ENCODE results near the gene RSPH6A. TPM values are rescaled to one million over a fixed set of nuclear protein-coding genes. Genes with fewer than 3 reads are reported as not detected.

Gene RSPH6A
- total and polyA plus RNA-seq, 5 experiments from 2014 or later = 0.36 to 0.57 TPM; not detected in 3

DNA sequence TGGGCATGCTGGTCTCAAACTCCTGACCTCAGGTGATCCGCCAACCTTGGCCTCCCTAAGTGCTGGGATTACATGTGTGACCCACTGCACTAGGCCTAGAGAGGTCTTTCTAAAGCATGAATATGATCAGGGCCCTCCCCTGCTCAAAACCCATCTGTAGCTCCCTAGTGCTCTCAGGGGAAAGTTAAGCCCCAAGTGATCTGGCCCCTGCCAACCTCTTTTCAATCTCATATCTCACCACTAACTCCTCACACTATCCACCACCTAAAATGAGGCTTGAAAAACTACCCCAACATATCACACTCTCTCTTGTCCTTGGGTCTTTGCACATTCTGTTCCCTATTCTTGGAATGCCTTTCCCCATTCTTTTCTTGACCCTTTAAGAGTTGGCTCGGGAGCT lies 20.5 kb downstream of the RSPH6A start:
- Mint-ChIP-seq H3K4me3 (peak overlapping the region in 4 of 10 donors; percentile 4 to 48 (median 24)), H3K36me3 (peaks cover 0 to 14% (median 4%) of the 10 kb centered on the region in 3 donors), H3K4me1 (peaks cover 31 to 41% (median 40%) of the 10 kb centered on the region in 4 donors), H3K27ac (peak overlapping the region in 4 of 10 donors; percentile 54 to 95 (median 74)), H3K9me3 (no peaks in the 10 kb centered on the region), H3K27me3 (peaks cover 16 to 56% (median 30%) of the 10 kb centered on the region in 5 donors)
- DNase-seq = no peak
- ATAC-seq = no peak
- POLR2A ChIA-PET = interaction anchor here (0.6 to 5.6 kb wide), 3 partner anchors 14 to 109 kb away, joined by 4 to 60 read pairs (median 7); partner anchors contain the start of gene SIX5

DNA sequence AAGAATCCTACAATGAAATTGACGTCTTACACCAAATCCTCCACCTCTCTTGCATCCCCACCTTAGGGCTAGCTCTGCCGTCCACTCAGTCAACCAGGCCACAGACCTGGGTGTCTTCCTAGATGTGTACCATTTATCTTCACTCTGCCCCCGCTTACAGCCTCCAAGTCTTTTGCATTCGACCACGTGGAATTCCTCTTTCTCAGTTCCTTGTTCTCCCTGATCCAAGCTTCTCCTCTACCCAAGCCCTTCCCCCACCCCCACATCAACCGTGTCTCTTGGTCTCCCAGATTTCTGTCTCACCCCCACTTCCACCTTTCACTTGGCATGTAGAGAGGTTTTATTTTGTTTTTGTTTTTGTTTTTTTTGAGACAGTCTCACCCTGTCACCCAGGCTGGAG lies 21.2 kb downstream of the RSPH6A start:
- peaks cover 6 to 22% (median 11%) of the 10 kb centered on the region in 3 donors for H3K36me3 Mint-ChIP-seq
- DNase-seq (no peak), ATAC-seq (no peak)
- peak overlapping the region in 9 of 10 donors; percentile 48 to 95 (median 75) for H3K27ac Mint-ChIP-seq
- POLR2A ChIA-PET = interaction anchor here (0.7 to 5.6 kb wide), 2 partner anchors 25 to 70 kb away, joined by 6 to 60 read pairs; partner anchors contain the start of gene SIX5
- H3K4me1 Mint-ChIP-seq = peaks cover 30 to 38% (median 36%) of the 10 kb centered on the region in 4 donors
- H3K4me3 Mint-ChIP-seq = peak overlapping the region in 8 of 10 donors; percentile 29 to 94 (median 78)
- no peaks in the 10 kb centered on the region for H3K9me3 Mint-ChIP-seq
- peaks cover 12 to 54% (median 32%) of the 10 kb centered on the region in 5 donors for H3K27me3 Mint-ChIP-seq

DNA sequence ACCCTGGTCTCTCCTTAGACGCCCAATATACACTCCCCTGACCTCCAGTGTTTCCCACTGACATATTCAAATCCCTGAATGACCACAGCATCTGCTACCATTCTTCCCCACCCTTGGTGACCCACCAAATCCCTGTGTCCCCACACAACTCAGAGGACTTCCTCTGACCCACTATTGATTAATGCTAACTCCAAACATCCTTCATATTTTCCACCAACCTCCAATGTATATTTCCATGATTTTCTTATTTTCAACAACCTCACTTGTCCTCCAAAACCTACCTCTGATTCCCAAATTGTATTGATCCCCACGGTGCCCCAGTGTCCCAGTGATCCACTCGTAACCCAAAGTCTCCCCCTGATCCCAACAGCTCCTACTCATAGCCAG lies 21.9 kb downstream of the RSPH6A start:
- Mint-ChIP-seq H3K4me3 (peak overlapping the region; percentile 76 to 94 (median 85)), H3K27ac (peak overlapping the region; percentile 40 to 95 (median 89)), H3K4me1 (peaks cover 31 to 39% (median 36%) of the 10 kb centered on the region in 4 donors), H3K9me3 (no peaks in the 10 kb centered on the region), H3K27me3 (peaks cover 11 to 56% (median 35%) of the 10 kb centered on the region in 5 donors), H3K36me3 (peaks cover 7 to 29% (median 15%) of the 10 kb centered on the region in 3 donors)
- POLR2A ChIA-PET = interaction anchor here (0.7 to 5.6 kb wide), 7 partner anchors 11 to 211 kb away, joined by 3 to 60 read pairs (median 3); partner anchors contain the start of genes DMPK, FOXA3 and SIX5
- no peak for ATAC-seq
- DNase-seq = no peak

- Mint-ChIP-seq H3K4me3 (peak within 1 kb of the TSS; percentile 83 to 94 (median 90)), H3K36me3 (peaks cover 7 to 34% (median 21%) of the 10 kb centered on the region in 3 donors), H3K27me3 (peaks cover 9 to 56% (median 33%) of the 10 kb centered on the region in 5 donors), H3K4me1 (peaks cover 34 to 44% (median 37%) of the 10 kb centered on the region in 4 donors), H3K9me3 (no peaks in the 10 kb centered on the region), H3K27ac (peak within 1 kb of the TSS; percentile 45 to 95 (median 90))
- POLR2A ChIA-PET = interaction anchor here (0.7 to 5.6 kb wide), 10 partner anchors 10 to 293 kb away, joined by 3 to 60 read pairs (median 4); partner anchors contain the start of genes DMPK, FOXA3 and SIX5
- ATAC-seq (peak; percentile 82 to 94), DNase-seq (peak; percentile 98 to 99 (median 99))
Measured at GRCh38 chr19:45792470-45793177, 22.5 kb downstream of the RSPH6A start, which contains the start of gene DMWD. Gene DMWD (minus strand): TSS chr19:45792845. CDS start chr19:45792756, 89 bp downstream.

DNA sequence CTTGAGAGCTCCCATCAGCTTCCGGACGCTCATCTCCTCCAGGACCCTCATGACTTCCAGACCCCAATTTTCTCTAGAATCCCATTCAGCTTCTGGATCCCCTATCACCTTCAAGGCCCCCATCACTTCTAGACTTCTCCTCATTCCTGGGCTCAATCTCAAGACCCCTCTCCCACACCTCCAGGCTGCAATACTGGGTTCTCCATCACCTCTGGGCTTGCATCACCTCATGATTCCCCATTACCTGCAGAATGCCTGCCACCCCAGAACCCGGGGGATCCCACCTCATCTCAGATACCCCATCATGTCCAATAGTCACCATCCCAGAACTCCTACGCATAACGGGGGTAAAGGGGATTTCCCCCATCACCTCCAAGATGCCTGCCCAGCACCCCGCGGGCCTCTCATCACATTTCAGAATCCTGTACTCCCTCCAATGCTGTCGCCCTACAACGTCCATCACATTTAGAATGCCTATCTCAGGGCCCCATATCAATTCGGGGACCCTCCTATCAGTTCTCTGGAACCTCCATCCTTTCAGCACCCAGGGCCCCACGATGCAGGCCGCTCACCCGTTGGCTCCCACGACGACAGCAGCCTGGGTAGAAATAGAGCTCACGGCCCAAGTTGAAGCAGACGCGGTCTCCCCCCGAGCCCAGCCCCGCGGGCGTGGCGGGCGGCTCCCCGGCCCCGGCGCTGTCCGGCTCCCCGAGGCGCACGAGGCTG lies 23.2 kb downstream of the RSPH6A start:
- Mint-ChIP-seq H3K36me3 (peaks cover 7 to 42% (median 27%) of the 10 kb centered on the region in 3 donors), H3K9me3 (no peaks in the 10 kb centered on the region), H3K4me1 (peaks cover 34 to 45% (median 37%) of the 10 kb centered on the region in 4 donors), H3K27ac (peak overlapping the region; percentile 45 to 91 (median 84)), H3K4me3 (peak overlapping the region; percentile 79 to 93 (median 90)), H3K27me3 (peaks cover 9 to 57% (median 32%) of the 10 kb centered on the region in 5 donors)
- ATAC-seq (peak in 1 of 2 donors; percentile 20), DNase-seq (peak in 1 of 10 donors; percentile 19)
- POLR2A ChIA-PET = interaction anchor here (0.7 to 5.6 kb wide), 10 partner anchors 10 to 293 kb away, joined by 3 to 60 read pairs (median 4); partner anchors contain the start of genes DMPK and SIX5

- peak overlapping the region in 6 of 10 donors; percentile 17 to 84 (median 49) for H3K27ac Mint-ChIP-seq
- ATAC-seq (peak in 1 of 2 donors; percentile 19), DNase-seq (peak in 5 of 10 donors; percentile 13 to 58 (median 55))
- H3K9me3 Mint-ChIP-seq = no peaks in the 10 kb centered on the region
- H3K4me1 Mint-ChIP-seq = peaks cover 34 to 45% (median 37%) of the 10 kb centered on the region in 4 donors
- peak overlapping the region; percentile 79 to 93 (median 90) for H3K4me3 Mint-ChIP-seq
- peaks cover 7 to 48% (median 35%) of the 10 kb centered on the region in 3 donors for H3K36me3 Mint-ChIP-seq
- peaks cover 9 to 53% (median 25%) of the 10 kb centered on the region in 5 donors for H3K27me3 Mint-ChIP-seq
- POLR2A ChIA-PET = interaction anchor here (1.1 to 5.6 kb wide), 3 partner anchors 9 to 22 kb away, joined by 3 to 60 read pairs (median 7); partner anchors contain the start of genes DMPK and SIX5
Measured at GRCh38 chr19:45790942-45791341, 24.2 kb downstream of the RSPH6A start.

GRCh38 chr19:45789035-45789786 lies 25.9 kb downstream of the RSPH6A start:
- Mint-ChIP-seq H3K27ac (peak overlapping the region in 1 of 10 donors; percentile 57), H3K27me3 (peaks cover 5 to 40% (median 11%) of the 10 kb centered on the region in 5 donors), H3K4me1 (peaks cover 32 to 45% (median 34%) of the 10 kb centered on the region in 4 donors), H3K9me3 (no peaks in the 10 kb centered on the region), H3K4me3 (no peak overlapping the region), H3K36me3 (peaks cover 7 to 48% (median 38%) of the 10 kb centered on the region in 3 donors)
- POLR2A ChIA-PET = interaction anchor here (0.5 to 5.6 kb wide), 4 partner anchors 11 to 97 kb away, joined by 3 to 60 read pairs (median 4); partner anchors contain the start of genes IRF2BP1 and SIX5
- ATAC-seq (no peak), DNase-seq (no peak)

DNA sequence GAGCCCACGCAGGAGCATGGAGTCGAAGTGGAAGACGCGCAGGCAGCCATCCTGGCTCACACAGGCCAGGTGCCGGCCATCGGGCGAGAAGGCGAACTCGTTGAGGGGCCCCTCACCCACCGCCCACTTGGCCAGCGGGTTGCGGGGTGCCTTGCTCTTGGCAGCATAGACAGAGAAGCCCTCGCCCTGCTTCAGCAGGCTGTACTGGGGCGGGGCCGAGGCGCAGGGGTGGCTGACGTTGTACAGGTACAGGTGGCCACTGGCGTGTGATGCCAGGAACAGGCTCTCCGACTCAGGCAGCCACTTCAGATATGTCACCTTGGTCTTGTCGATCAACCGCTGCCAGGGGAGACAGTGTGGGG lies 28.6 kb downstream of the RSPH6A start:
- H3K36me3 Mint-ChIP-seq = peaks cover 7 to 53% (median 38%) of the 10 kb centered on the region in 3 donors
- H3K27me3 Mint-ChIP-seq = peaks cover 3 to 38% (median 8%) of the 10 kb centered on the region in 5 donors
- H3K4me3 Mint-ChIP-seq = no peak overlapping the region
- no peaks in the 10 kb centered on the region for H3K9me3 Mint-ChIP-seq
- POLR2A ChIA-PET = no interaction called here
- H3K4me1 Mint-ChIP-seq = peaks cover 12 to 23% (median 17%) of the 10 kb centered on the region in 4 donors
- no peak overlapping the region for H3K27ac Mint-ChIP-seq
- ATAC-seq (no peak), DNase-seq (no peak)

- no peak overlapping the region for H3K4me3 Mint-ChIP-seq
- peaks cover 5 to 44% (median 11%) of the 10 kb centered on the region in 5 donors for H3K27me3 Mint-ChIP-seq
Measured at GRCh38 chr19:45785781-45786532, 29.2 kb downstream of the RSPH6A start.

GRCh38 chr19:45785097-45785496 lies 30.0 kb downstream of the RSPH6A start:
- peaks cover 2 to 20% (median 11%) of the 10 kb centered on the region in 4 donors for H3K4me1 Mint-ChIP-seq
- H3K4me3 Mint-ChIP-seq = no peak overlapping the region
- ATAC-seq (no peak), DNase-seq (no peak)
- peaks cover 7 to 45% (median 38%) of the 10 kb centered on the region in 3 donors for H3K36me3 Mint-ChIP-seq
- H3K9me3 Mint-ChIP-seq = no peaks in the 10 kb centered on the region
- POLR2A ChIA-PET = interaction anchor here (1.6 kb wide), 1 partner anchor 15 kb away, joined by 8 read pairs; the partner anchor contains the start of gene SIX5
- no peak overlapping the region for H3K27ac Mint-ChIP-seq
- H3K27me3 Mint-ChIP-seq = peaks cover 9 to 53% (median 16%) of the 10 kb centered on the region in 5 donors

More at GRCh38 chr19:45785781-45786532, 29.2 kb downstream of the RSPH6A start:
- H3K36me3 Mint-ChIP-seq = peaks cover 7 to 53% (median 38%) of the 10 kb centered on the region in 3 donors
- H3K4me1 Mint-ChIP-seq = peaks cover 6 to 20% (median 13%) of the 10 kb centered on the region in 4 donors
- no peak for ATAC-seq
- H3K9me3 Mint-ChIP-seq = no peaks in the 10 kb centered on the region
- POLR2A ChIA-PET = no interaction called here
- no peak for DNase-seq
- H3K27ac Mint-ChIP-seq = no peak overlapping the region
